Right lobe of liver (tissue), 6 donors: ENCODE data around the gene FANCG. TPM values are rescaled to one million over a fixed set of nuclear protein-coding genes. Genes with fewer than 3 reads are reported as not detected.

Source experiments
- ATAC-seq, 4 donors: fragments of 200-7000 bp; cut with Tn5 transposase; one replicate each; pipeline ENCODE4 v1.9.1; 2020; ENCODE audit warnings: mild to moderate bottlenecking in 4 of 4, moderate library complexity in 4 of 4
- DNase-seq, 3 donors: peaks; one replicate each; pipeline ENCODE4 v3.0.0-alpha.2; 2020
- H3K27ac ChIP-seq, 3 donors: fragments of 200-600 bp; one replicate each; pipeline ENCODE4 v1.8.0; 2022
- H3K27me3 ChIP-seq, 2 donors: fragments of 200-600 bp; one replicate each; pipeline ENCODE4 v1.8.0; 2022
- H3K36me3 ChIP-seq, 4 donors: fragments of 200-600 bp; sonication (generic) in 1 of 4; one replicate each; pipeline versions ENCODE4 v1.5.1 to v1.8.0; 2017 to 2022; ENCODE audit warnings: control low read depth in 1 of 4
- H3K4me1 ChIP-seq, 4 donors: fragments of 200-600 bp; sonication (generic) in 1 of 4; one replicate each; pipeline versions ENCODE4 v1.5.1 to v1.8.0; 2017 to 2022; ENCODE audit warnings: control low read depth in 1 of 4
- H3K4me3 ChIP-seq, 3 donors: fragments of 200-600 bp; one replicate each; pipeline ENCODE4 v1.8.0; 2022
- H3K9me3 ChIP-seq, 4 donors: fragments of 200-600 bp; sonication (generic) in 1 of 4; one replicate each; pipeline versions ENCODE4 v1.5.1 to v1.8.0; 2017 to 2022; ENCODE audit warnings: control low read depth in 1 of 4
- CTCF ChIP-seq, 4 donors: fragments of 200-600 bp in 3 of 4; fragments of 450-650 bp in 1 of 4; IDR thresholded peaks; one replicate each; pipeline versions ENCODE4 v1.5.1 to v1.8.0; 2016 to 2022; ENCODE audit warnings: antibody characterized with exemption in 4 of 4, mild to moderate bottlenecking in 2 of 4
- POLR2A ChIP-seq: fragments of 450-650 bp; IDR thresholded peaks from one replicate; pipeline ENCODE4 v1.6.1; 2017; ENCODE audit warnings: antibody characterized with exemption, mild to moderate bottlenecking
- WGBS: methylation state at CpG from one replicate; pipeline ENCODE4 v1.1.6; 2018; ENCODE audit warnings: low coverage, low lambda C conversion rate; ENCODE audit not compliant: insufficient coverage; ENCODE audit errors: missing lambda C conversion rate; 5-methylcytosine and 5-hydroxymethylcytosine counted together
- intact Hi-C, 2 donors: fragments of 100-400 bp; cut with DNase I; formaldehyde crosslinking; loops; one replicate each; pipeline versions ENCODE4 v1.11.2 to v1.14.1; 2022
- total RNA-seq, 6 experiments: library from RNA; depleted of rRNA in 2 of 6; stranded (reverse); fragments of >200 nt in 2 of 6; fragmentation: NEBNext Ultra II Directional in 3 of 6; extraction: Animal tissue kit (Norgen Biotek cat#: 25700) in 3 of 6; gene quantifications; one replicate each; pipeline versions ENCODE4 v1.1.0 to v1.2.4, GENCODE V29; 2016 to 2023
- donor health status: DM: no; HTN: yes; CAD: no.
- donor health status: DM: no; HTN: no; CAD: no.
- donor health status: DM: no; HTN: no; CAD: no.
- donor health status: DM: no; HTN: yes; CAD: no.
- donor health status: DM: no; HTN: yes; CAD: no.

Gene FANCG
- total RNA-seq, 6 experiments from 2014 or later, result 2.9 to 7.1 (median 4.2) TPM

- ATAC-seq (no peak), DNase-seq (no peak)
- TF ChIP-seq CTCF (IDR thresholded peaks at IDR 0.05) (no peak), POLR2A (no peak)
- Histone ChIP-seq H3K9me3 (no peaks in the 10 kb centered on the region), H3K4me3 (no peak overlapping the region), H3K27me3 (no peaks in the 10 kb centered on the region), H3K4me1 (peaks cover 0 to 19% (median 5%) of the 10 kb centered on the region in 4 donors), H3K36me3 (peaks cover 0 to 62% (median 16%) of the 10 kb centered on the region in 4 donors), H3K27ac (no peak overlapping the region)
- intact Hi-C loops, result no loop called here
- 88% methylated on average over 4 of the region's 4 CpGs for WGBS
Observed at GRCh38 chr9:35104586-35104985, 24.8 kb upstream of the FANCG start.

- Histone ChIP-seq H3K36me3 (peaks cover 0 to 66% (median 16%) of the 10 kb centered on the region in 4 donors), H3K4me1 (peaks cover 0 to 19% (median 5%) of the 10 kb centered on the region in 4 donors), H3K27me3 (no peaks in the 10 kb centered on the region), H3K4me3 (peak overlapping the region in 2 of 3 donors; percentile 76 to 94), H3K27ac (peak overlapping the region in 2 of 3 donors; percentile 14 to 82), H3K9me3 (no peaks in the 10 kb centered on the region)
- DNase-seq (no peak), ATAC-seq (no peak)
- TF ChIP-seq POLR2A (no peak), CTCF (IDR thresholded peaks at IDR 0.05) (no peak)
- 35% methylated on average over 5 of the region's 5 CpGs for WGBS
- intact Hi-C loops, result no loop called here
Observed at GRCh38 chr9:35103660-35104191, 24.0 kb upstream of the FANCG start.

DNA sequence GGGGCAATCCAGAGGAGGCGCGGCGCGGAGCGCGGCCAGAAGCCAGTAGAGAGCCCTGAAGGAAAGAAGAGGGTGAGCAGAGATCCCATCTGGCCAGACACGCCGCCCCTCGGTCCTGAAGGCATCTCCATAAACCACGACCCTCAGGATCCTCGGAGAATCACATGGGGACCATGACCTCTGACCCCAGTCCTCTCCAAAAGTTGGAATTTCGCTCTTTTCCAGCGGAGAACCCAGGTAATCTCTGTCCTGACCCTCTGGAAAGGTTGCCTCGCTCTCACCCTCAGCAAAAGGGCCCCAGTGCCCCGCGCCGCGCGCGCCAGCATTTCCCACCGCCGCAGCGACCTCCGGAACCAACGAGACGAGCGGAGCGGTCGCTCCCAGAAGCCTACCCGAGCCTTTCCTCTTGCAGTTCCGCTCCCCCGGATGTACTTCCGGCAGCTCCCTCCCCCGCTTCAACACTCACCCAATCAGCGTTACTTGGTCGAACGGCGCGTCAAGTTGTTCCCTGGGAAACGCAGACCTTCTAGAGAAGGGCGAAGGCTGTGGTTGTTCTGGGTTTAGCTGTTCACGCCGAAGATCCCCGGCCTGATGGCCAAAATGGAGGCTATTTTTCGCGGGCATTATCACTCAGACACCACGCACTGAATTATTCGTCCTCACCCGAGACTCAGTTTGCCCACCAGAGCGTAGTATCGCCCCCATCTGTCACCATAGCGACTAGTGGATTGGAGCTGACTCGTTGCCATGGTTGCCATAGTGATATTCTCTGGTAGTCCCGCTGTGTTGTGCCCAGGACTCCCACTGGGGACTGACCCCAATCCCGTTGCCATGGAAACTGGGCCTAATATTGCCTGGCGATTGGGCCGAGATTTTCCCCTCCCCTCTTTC, 23.3 kb upstream of the FANCG start, which contains the start of gene STOML2:
Gene STOML2 (minus strand): TSS at position 363 of the 891 bp plus-strand sequence. CDS start 37 bp downstream, at position 326.
- TF ChIP-seq CTCF (IDR thresholded peaks at IDR 0.05) (no peak), POLR2A (peak; percentile 64)
- ATAC-seq (peak; percentile 97 to 99 (median 98)), DNase-seq (peak; percentile 92 to 96 (median 95))
- H3K4me1 ChIP-seq, result peaks cover 0 to 19% (median 5%) of the 10 kb centered on the region in 4 donors
- peak within 1 kb of the TSS; percentile 14 to 82 (median 53) for H3K27ac ChIP-seq
- peaks cover 0 to 62% (median 14%) of the 10 kb centered on the region in 4 donors for H3K36me3 ChIP-seq
- intact Hi-C loops, result no loop called here
- 0% methylated on average over 44 of the region's 57 CpGs for WGBS
- no peaks in the 10 kb centered on the region for H3K27me3 ChIP-seq
- no peaks in the 10 kb centered on the region for H3K9me3 ChIP-seq
- peak within 1 kb of the TSS; percentile 49 to 94 (median 76) for H3K4me3 ChIP-seq

DNA sequence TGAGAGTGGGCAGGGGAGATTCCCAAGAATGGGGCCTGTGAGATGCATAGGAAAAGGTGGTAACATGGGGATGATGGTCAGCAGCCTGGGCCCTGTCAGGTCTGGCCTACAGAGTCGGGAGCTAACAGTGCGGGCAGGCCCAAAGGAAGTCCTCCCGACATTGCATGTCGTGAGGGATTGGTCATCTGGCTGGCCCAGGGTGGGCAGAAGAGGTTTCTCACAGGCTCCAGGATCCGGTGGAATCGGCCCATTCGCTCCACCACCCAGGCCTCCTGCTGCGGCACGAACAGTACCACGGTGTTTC, 22.7 kb upstream of the FANCG start:
- ATAC-seq (peak; percentile 44 to 56 (median 46)), DNase-seq (no peak)
- no peaks in the 10 kb centered on the region for H3K9me3 ChIP-seq
- peaks cover 0 to 19% (median 5%) of the 10 kb centered on the region in 4 donors for H3K4me1 ChIP-seq
- 3% methylated on average over 7 of the region's 10 CpGs for WGBS
- H3K27ac ChIP-seq, result peak overlapping the region; percentile 14 to 82 (median 53)
- peaks cover 0 to 56% (median 13%) of the 10 kb centered on the region in 4 donors for H3K36me3 ChIP-seq
- TF ChIP-seq CTCF (IDR thresholded peaks at IDR 0.05) (no peak), POLR2A (no peak)
- intact Hi-C loops, result no loop called here
- no peaks in the 10 kb centered on the region for H3K27me3 ChIP-seq
- H3K4me3 ChIP-seq, result peak overlapping the region; percentile 49 to 94 (median 76)
